Neural cell (in vitro differentiated cells): ENCODE data around the gene TMIGD3. TPM values are rescaled to one million over a fixed set of nuclear protein-coding genes. Genes with fewer than 3 reads are reported as not detected.
"Not testable (repeated sequence)": the region's sequence is repeated elsewhere in the genome, so short reads cannot be mapped to it uniquely, and the experiment has no call there.

ENCODE experiments used
- H2AFZ ChIP-seq: fragments of 200-600, 300-800 bp; sonication (generic), shearing (Covaris generic); 2 replicates; pipeline ENCODE4 v1.6.0; 2014; ENCODE audit warnings: low read depth, mild to moderate bottlenecking, antibody characterized with exemption, low read length, moderate library complexity
- H3F3A ChIP-seq: fragments of 200-600 bp; shearing (Covaris generic); 2 replicates; pipeline ENCODE4 v1.6.1; 2016; ENCODE audit warnings: mild to moderate bottlenecking, moderate library complexity, mixed read lengths, antibody characterized with exemption, low read length; ENCODE audit not compliant: insufficient read depth, poor library complexity, severe bottlenecking
- H3K27ac ChIP-seq: fragments of 200-600, 300-800 bp; sonication (generic), shearing (Covaris generic); 2 replicates; pipeline ENCODE4 v1.5.1; 2014; ENCODE audit warnings: mild to moderate bottlenecking, low read length, moderate library complexity
- H3K27me3 ChIP-seq: fragments of 300-800, 200-600 bp; sonication (generic), shearing (Covaris generic); 2 replicates; pipeline ENCODE4 v1.6.0; 2014; ENCODE audit warnings: mild to moderate bottlenecking, low read depth, low read length, moderate library complexity; ENCODE audit not compliant: insufficient read depth
- H3K36me3 ChIP-seq: fragments of 300-800, 200-600 bp; sonication (generic), shearing (Covaris generic); 2 replicates; pipeline ENCODE4 v1.5.1; 2014; ENCODE audit warnings: mild to moderate bottlenecking, antibody characterized with exemption, low read length, moderate library complexity; ENCODE audit not compliant: insufficient read depth
- H3K4me2 ChIP-seq: fragments of 300-800, 200-600 bp; sonication (generic), shearing (Covaris generic); 2 replicates; pipeline ENCODE4 v1.6.0; 2014; ENCODE audit warnings: mild to moderate bottlenecking, low read length
- H3K4me3 ChIP-seq: fragments of 300-800, 200-600 bp; sonication (generic), shearing (Covaris generic); 2 replicates; pipeline ENCODE4 v1.5.1; 2014; ENCODE audit warnings: mild to moderate bottlenecking, low read length, moderate library complexity
- H3K79me2 ChIP-seq: fragments of 200-600 bp; shearing (Covaris generic); replicated peaks from 2 replicates; pipeline ENCODE4 v1.6.0; 2014; ENCODE audit warnings: mild to moderate bottlenecking, low read length, moderate library complexity; ENCODE audit not compliant: insufficient read depth
- H3K9ac ChIP-seq: fragments of 300-800, 200-600 bp; sonication (generic), shearing (Covaris generic); 2 replicates; pipeline ENCODE4 v1.6.1; 2016; ENCODE audit warnings: mild to moderate bottlenecking, low read length, mixed read lengths
- H3K9me2 ChIP-seq: fragments of 200-600 bp; shearing (Covaris generic); 2 replicates; pipeline ENCODE4 v1.6.1; 2016; ENCODE audit warnings: mild to moderate bottlenecking, low read length, mixed read lengths; ENCODE audit not compliant: insufficient read depth
- H3K9me3 ChIP-seq: fragments of 200-600, 300-800 bp; sonication (generic), shearing (Covaris generic); 2 replicates; pipeline ENCODE4 v1.6.1; 2016; ENCODE audit warnings: mild to moderate bottlenecking, mixed run types, low read length, moderate library complexity, mixed read lengths
- H4K20me1 ChIP-seq: fragments of 200-600 bp; shearing (Covaris generic); 2 replicates; pipeline ENCODE4 v1.6.1; 2016; ENCODE audit warnings: mild to moderate bottlenecking, mixed run types; ENCODE audit not compliant: insufficient read depth
- EP300 ChIP-seq: fragments of 450-650 bp; conservative IDR thresholded peaks from 2 replicates; pipeline ENCODE4 v1.6.1; 2014; ENCODE audit warnings: antibody characterized with exemption, mild to moderate bottlenecking, moderate library complexity; ENCODE audit not compliant: poor library complexity, severe bottlenecking
- EZH2 ChIP-seq: fragments of 200-600, 300-800 bp; shearing (Covaris generic), sonication (generic); IDR thresholded peaks from 2 replicates; pipeline ENCODE4 v1.6.1; 2014; ENCODE audit warnings: antibody characterized with exemption, low read length, borderline replicate concordance, mild to moderate bottlenecking; ENCODE audit not compliant: insufficient read depth, poor library complexity, severe bottlenecking
- MXI1 ChIP-seq: fragments of 450-650 bp; conservative IDR thresholded peaks from 2 replicates; pipeline ENCODE4 v1.6.1; 2014; ENCODE audit warnings: antibody characterized with exemption, mild to moderate bottlenecking; ENCODE audit not compliant: poor library complexity, severe bottlenecking
- POLR2AphosphoS5 ChIP-seq: IDR thresholded peaks from 2 replicates; pipeline ENCODE4 v1.6.1; 2012
- RAD21 ChIP-seq: fragments of 450-650 bp; conservative IDR thresholded peaks from 2 replicates; pipeline ENCODE4 v1.6.1; 2014; ENCODE audit warnings: antibody characterized with exemption, mild to moderate bottlenecking, moderate library complexity
- REST ChIP-seq: IDR thresholded peaks from 2 replicates; pipeline ENCODE4 v1.6.1; 2012; ENCODE audit warnings: borderline replicate concordance
- SMC3 ChIP-seq: fragments of 450-650 bp; conservative IDR thresholded peaks from 2 replicates; pipeline ENCODE4 v1.6.1; 2014; ENCODE audit warnings: antibody characterized with exemption, mild to moderate bottlenecking, moderate library complexity; ENCODE audit not compliant: poor library complexity
- TAF1 ChIP-seq: IDR thresholded peaks from 2 replicates; pipeline ENCODE4 v1.6.1; 2012; ENCODE audit warnings: low read depth
- polyA plus RNA-seq: library from polyadenylated mRNA; depleted of rRNA; stranded (reverse); fragments of >200 nt; gene quantifications from 2 replicates; pipeline ENCODE4 v1.2.3, GENCODE V29; 2014
- TF ChIP-seq, protein P1 (sequence below): fragments of 450-650 bp; IDR thresholded peaks from 2 replicates; pipeline ENCODE4 v1.5.1; 2014; ENCODE audit warnings: antibody characterized with exemption, mild to moderate bottlenecking, moderate library complexity; ENCODE audit not compliant: poor library complexity, severe bottlenecking

TMIGD3 gene
- polyA plus RNA-seq, 1 donor from 2014 or later: not detected

GRCh38 chr1:111551623-111552411 is 48.4 kb upstream of the TMIGD3 start:
- TF ChIP-seq, protein P1, sequence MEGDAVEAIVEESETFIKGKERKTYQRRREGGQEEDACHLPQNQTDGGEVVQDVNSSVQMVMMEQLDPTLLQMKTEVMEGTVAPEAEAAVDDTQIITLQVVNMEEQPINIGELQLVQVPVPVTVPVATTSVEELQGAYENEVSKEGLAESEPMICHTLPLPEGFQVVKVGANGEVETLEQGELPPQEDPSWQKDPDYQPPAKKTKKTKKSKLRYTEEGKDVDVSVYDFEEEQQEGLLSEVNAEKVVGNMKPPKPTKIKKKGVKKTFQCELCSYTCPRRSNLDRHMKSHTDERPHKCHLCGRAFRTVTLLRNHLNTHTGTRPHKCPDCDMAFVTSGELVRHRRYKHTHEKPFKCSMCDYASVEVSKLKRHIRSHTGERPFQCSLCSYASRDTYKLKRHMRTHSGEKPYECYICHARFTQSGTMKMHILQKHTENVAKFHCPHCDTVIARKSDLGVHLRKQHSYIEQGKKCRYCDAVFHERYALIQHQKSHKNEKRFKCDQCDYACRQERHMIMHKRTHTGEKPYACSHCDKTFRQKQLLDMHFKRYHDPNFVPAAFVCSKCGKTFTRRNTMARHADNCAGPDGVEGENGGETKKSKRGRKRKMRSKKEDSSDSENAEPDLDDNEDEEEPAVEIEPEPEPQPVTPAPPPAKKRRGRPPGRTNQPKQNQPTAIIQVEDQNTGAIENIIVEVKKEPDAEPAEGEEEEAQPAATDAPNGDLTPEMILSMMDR: no peak
- TF ChIP-seq REST: no peak
- Histone ChIP-seq H3K79me2 (no peaks in the 10 kb centered on the region), H3K27ac (no peak overlapping the region), H3K27me3 (no peaks in the 10 kb centered on the region), H3F3A (no peaks in the 10 kb centered on the region), H3K9me2 (no peaks in the 10 kb centered on the region), H4K20me1 (no peaks in the 10 kb centered on the region), H3K4me2 (no peak overlapping the region), H2AFZ (no peak overlapping the region), H3K4me3 (no peak overlapping the region), H3K9me3 (no peaks in the 10 kb centered on the region), H3K36me3 (no peaks in the 10 kb centered on the region), H3K9ac (no peak overlapping the region)

DNA sequence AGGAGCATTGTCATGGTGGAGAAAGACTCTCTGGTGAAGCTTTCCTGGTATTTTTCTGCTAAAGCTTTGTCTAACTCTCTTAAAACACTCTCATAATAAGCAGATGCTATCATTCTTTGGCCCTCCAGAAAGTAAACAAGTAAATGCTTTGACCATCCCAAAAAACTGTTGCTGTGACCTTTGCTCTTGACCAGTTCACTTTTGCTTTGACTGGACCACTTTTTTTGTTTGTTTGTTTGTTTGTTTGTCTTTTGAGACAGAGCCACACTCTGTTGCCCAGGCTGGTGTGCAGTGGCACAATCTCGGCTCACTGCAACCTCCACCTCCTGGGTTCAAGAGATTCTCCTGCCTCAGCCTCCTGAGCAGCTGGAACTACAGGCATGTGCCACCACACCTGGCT is 44.4 kb upstream of the TMIGD3 start:
- not testable (repeated sequence) for H3K4me3 ChIP-seq, H3K79me2 ChIP-seq, H3F3A ChIP-seq, H3K9ac ChIP-seq, H3K4me2 ChIP-seq, H3K36me3 ChIP-seq, H3K27me3 ChIP-seq, H4K20me1 ChIP-seq, H3K27ac ChIP-seq, H3K9me2 ChIP-seq, H2AFZ ChIP-seq, H3K9me3 ChIP-seq

- no peaks in the 10 kb centered on the region for H3K27me3 ChIP-seq
- no peak overlapping the region for H2AFZ ChIP-seq
- H3K9me2 ChIP-seq: no peaks in the 10 kb centered on the region
- no peak overlapping the region for H3K4me2 ChIP-seq
- H3K36me3 ChIP-seq: no peaks in the 10 kb centered on the region
- no peak overlapping the region for H3K27ac ChIP-seq
- no peaks in the 10 kb centered on the region for H3F3A ChIP-seq
- H3K9me3 ChIP-seq: no peaks in the 10 kb centered on the region
- H3K79me2 ChIP-seq: no peaks in the 10 kb centered on the region
- TF ChIP-seq MXI1 (no peak), SMC3 (no peak), EP300 (no peak), POLR2AphosphoS5 (no peak), RAD21 (no peak), EZH2 (no peak), REST (no peak), TAF1 (no peak)
- TF ChIP-seq, protein P1: no peak
- no peak overlapping the region for H3K9ac ChIP-seq
- H4K20me1 ChIP-seq: no peaks in the 10 kb centered on the region
- H3K4me3 ChIP-seq: no peak overlapping the region
Measured at GRCh38 chr1:111542187-111542586, 38.8 kb upstream of the TMIGD3 start.
